ENCODE data around the gene ALG12. TPM values are rescaled to one million over a fixed set of nuclear protein-coding genes. Genes with fewer than 3 reads are reported as not detected.
A peak's percentile ranks its signal among the peaks of the same experiment; 100 is the strongest.

The ALG12 gene
- total and polyA plus RNA-seq, 2 of the 13 experiments (the other 11 are each of a cell fraction or from before 2014, with no cell fraction given), result 7.8 to 15.8 TPM

GRCh38 chr22:49943405-49943765, 25.1 kb upstream of the ALG12 start (continued):
- TF ChIP-seq ZNF296 (CRISPR knock-in tag; conservative IDR thresholded peaks at IDR 0.05) (no peak), JDP2 (CRISPR knock-in tag; IDR thresholded peaks at IDR 0.05; ENCODE audit: borderline replicate concordance) (no peak), PHF21A (CRISPR knock-in tag; IDR thresholded peaks at IDR 0.05) (0 out of 2 replicates have a peak, but pooled peaks have one; percentile 9), ZBTB7B (CRISPR knock-in tag; IDR thresholded peaks at IDR 0.05) (0 out of 2 replicates have a peak, but pooled peaks have one; percentile 15), KAT7 (CRISPR knock-in tag; IDR thresholded peaks at IDR 0.05; ENCODE audit: borderline replicate concordance) (no peak), ZBTB33 (CRISPR knock-in tag; IDR thresholded peaks at IDR 0.05) (no peak), ZNF275 (CRISPR knock-in tag; IDR thresholded peaks at IDR 0.05; ENCODE audit: borderline replicate concordance) (no peak), KLF12 (CRISPR knock-in tag; IDR thresholded peaks at IDR 0.05; ENCODE audit: borderline replicate concordance) (no peak), HMGXB4 (CRISPR knock-in tag; IDR thresholded peaks at IDR 0.05; ENCODE audit: borderline replicate concordance in 1 of 2, low read depth in 1 of 2) (no peak), BORCS8-MEF2B (CRISPR knock-in tag; IDR thresholded peaks at IDR 0.05) (0 out of 2 replicates have a peak, but pooled peaks have one; percentile 11), KAT2B (IDR thresholded peaks at IDR 0.05; ENCODE audit: borderline replicate concordance, low read depth, low read length) (no peak), KDM4B (CRISPR knock-in tag; IDR thresholded peaks at IDR 0.05) (no peak), ZNF850 (CRISPR knock-in tag; conservative IDR thresholded peaks at IDR 0.05) (no peak), SMARCC2 (IDR thresholded peaks at IDR 0.05) (no peak), ZNF839 (CRISPR knock-in tag; IDR thresholded peaks at IDR 0.05; ENCODE audit: borderline replicate concordance) (no peak), HOXA5 (CRISPR knock-in tag; IDR thresholded peaks at IDR 0.05) (no peak), TBX2 (CRISPR knock-in tag; IDR thresholded peaks at IDR 0.05; ENCODE audit: borderline replicate concordance) (peak; percentile 10; the same call in 1 of the 2 replicates), ZFP1 (CRISPR knock-in tag; IDR thresholded peaks at IDR 0.05) (no peak)
- TF ChIP-seq, protein P1, sequence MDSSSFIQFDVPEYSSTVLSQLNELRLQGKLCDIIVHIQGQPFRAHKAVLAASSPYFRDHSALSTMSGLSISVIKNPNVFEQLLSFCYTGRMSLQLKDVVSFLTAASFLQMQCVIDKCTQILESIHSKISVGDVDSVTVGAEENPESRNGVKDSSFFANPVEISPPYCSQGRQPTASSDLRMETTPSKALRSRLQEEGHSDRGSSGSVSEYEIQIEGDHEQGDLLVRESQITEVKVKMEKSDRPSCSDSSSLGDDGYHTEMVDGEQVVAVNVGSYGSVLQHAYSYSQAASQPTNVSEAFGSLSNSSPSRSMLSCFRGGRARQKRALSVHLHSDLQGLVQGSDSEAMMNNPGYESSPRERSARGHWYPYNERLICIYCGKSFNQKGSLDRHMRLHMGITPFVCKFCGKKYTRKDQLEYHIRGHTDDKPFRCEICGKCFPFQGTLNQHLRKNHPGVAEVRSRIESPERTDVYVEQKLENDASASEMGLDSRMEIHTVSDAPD (CRISPR knock-in tag; IDR thresholded peaks at IDR 0.05), result no peak
- TF ChIP-seq, protein P2, sequence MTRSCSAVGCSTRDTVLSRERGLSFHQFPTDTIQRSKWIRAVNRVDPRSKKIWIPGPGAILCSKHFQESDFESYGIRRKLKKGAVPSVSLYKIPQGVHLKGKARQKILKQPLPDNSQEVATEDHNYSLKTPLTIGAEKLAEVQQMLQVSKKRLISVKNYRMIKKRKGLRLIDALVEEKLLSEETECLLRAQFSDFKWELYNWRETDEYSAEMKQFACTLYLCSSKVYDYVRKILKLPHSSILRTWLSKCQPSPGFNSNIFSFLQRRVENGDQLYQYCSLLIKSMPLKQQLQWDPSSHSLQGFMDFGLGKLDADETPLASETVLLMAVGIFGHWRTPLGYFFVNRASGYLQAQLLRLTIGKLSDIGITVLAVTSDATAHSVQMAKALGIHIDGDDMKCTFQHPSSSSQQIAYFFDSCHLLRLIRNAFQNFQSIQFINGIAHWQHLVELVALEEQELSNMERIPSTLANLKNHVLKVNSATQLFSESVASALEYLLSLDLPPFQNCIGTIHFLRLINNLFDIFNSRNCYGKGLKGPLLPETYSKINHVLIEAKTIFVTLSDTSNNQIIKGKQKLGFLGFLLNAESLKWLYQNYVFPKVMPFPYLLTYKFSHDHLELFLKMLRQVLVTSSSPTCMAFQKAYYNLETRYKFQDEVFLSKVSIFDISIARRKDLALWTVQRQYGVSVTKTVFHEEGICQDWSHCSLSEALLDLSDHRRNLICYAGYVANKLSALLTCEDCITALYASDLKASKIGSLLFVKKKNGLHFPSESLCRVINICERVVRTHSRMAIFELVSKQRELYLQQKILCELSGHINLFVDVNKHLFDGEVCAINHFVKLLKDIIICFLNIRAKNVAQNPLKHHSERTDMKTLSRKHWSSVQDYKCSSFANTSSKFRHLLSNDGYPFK (CRISPR knock-in tag; IDR thresholded peaks at IDR 0.05; ENCODE audit: borderline replicate concordance), result no peak
- TF ChIP-seq, protein P3, sequence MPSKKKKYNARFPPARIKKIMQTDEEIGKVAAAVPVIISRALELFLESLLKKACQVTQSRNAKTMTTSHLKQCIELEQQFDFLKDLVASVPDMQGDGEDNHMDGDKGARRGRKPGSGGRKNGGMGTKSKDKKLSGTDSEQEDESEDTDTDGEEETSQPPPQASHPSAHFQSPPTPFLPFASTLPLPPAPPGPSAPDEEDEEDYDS (CRISPR knock-in tag; IDR thresholded peaks at IDR 0.05), result no peak
